Stimulated activated CD8-positive, alpha-beta memory T cell treated with anti-CD3 and anti-CD28 coated beads, Interleukin-12 subunit alpha, Interleukin-12 subunit beta, amount 100 ng/mL, for 24 hours (primary cell): ENCODE results near the gene ARF1.

Experiments
- DNase-seq: peaks from one replicate; pipeline ENCODE4 v3.0.0-alpha.2; 2020; ENCODE audit errors: extremely low read depth

Gene ARF1

DNA sequence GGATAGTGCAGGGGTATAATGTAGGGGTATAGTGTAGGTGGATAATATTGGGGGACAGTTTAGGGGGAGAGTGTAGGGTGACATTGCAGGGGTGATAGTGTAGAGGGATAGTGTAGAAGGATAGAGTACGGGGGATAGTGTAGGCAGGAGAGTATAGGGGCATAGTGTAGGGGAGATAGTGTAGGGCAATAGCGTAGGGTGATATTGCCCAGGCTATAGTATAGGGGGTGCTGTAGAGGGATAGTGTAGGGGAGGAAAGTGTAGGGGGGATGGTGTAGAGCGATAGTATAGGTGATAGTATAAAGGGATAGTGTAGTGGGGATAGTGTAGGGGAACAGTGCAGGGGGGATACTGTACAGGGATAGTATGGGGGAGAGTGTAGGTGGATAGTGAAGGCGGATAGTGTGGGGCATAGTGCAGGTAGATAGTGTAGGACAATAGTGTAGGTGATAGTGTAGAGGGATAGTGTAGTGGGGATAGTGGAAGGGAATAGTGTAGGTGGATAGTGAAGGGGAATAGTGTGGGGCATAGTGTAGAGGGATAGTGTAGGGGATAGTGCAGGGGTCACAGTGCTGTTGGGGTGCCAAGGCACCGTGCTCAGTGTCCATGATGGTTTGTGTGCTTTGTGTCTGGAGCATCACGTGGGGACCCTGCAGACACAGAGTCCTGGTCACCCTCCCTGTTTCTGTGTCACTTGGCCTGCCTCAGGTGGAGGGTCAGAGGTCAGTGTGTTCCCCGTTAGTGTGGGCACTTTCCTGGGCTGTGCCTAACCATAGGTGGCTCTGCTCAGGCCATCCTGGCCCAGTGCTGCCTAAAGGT, 10.5 kb upstream of the ARF1 start:
- DNase-seq: no peak

DNA sequence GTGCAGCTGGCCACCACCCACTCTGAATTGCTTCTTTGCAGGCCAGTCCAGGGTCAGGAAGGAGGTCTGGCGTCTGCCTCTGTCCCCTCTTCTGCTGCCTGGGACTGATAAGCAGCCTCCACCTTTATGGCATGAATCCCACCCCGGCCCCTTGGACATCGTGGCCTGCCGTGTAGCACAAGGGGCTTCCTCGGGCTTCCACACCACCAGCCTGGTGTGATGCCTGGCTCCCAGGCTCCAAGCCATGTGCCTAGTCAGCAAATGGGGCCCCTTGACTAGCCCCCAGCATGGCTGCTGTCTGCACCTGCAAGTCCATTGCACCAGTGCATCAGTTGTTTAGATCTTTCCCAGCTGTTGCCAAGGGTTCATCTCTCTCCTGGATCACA, 9.9 kb upstream of the ARF1 start:
- no peak for DNase-seq

DNA sequence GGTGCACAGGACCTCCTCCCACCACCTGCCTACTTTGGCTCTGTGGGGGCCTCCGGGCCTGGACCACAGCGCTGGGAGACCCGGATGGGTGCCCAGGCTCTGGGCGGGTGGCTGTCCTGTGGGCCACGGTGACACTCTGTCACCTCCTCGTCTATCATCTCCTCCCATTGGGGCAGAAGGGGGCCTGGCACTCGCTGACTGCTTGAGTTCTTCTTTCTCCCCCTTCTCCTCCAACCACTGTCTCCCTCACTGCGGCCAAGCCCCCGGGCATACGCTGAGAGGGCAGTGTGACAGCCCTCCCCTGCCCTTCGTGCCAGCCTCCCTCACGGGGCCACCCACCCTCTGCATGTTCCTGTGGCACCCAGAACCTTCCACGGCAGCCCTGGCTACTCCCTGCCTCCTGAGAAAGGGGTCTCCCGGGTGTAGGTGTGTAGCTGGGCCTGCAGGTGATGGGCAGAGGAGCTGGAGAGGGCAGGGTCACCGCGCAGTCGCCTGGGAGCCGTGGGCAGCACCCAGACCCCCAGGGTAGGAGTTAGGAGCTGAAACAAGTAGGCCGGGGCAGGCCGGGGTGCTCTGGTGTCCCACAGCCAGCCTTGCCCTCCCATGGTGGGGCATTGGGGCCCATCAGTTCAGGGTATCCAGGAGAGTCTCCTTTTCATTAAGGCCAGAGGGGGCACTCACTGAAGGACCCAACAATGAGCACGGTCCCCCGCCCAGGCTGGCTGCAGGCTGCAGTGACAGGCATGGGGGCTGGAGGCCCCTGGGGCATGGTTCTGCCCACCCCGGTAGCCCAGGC, 9.2 kb upstream of the ARF1 start:
- DNase-seq: no peak

DNA sequence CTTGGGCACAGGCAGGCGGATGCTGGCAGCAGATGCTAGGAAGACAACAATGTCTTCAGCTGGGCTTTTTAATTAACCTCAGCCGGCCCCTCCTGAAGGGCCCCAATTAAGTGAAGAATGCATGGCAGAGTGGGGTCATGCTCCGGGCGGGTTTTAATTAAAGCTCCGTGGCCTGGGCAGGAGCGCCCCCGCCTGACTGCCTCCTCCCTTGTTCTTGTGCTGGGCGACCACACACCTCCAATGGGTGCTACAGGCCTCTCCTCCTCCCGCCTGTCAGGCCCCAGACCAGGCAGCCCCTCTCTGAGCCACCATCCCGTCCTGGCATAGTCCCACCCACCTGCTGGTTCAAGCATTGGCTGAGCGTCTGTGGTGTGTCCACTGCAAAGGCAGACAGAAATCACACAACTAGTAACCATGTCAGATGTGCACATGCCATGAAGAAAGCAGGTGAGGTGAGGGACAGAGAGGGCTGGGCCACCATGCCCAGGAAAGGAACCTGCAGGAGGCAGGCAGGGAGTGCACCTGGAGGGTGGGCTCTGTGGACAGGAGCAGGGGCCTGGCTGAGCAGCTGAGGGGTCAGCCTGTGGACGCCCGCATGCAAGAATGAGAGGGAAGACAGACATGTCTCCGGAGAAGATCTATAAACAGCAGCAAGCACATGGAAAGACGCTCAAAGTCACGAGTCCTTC, 8.5 kb upstream of the ARF1 start:
- DNase-seq: no peak

DNA sequence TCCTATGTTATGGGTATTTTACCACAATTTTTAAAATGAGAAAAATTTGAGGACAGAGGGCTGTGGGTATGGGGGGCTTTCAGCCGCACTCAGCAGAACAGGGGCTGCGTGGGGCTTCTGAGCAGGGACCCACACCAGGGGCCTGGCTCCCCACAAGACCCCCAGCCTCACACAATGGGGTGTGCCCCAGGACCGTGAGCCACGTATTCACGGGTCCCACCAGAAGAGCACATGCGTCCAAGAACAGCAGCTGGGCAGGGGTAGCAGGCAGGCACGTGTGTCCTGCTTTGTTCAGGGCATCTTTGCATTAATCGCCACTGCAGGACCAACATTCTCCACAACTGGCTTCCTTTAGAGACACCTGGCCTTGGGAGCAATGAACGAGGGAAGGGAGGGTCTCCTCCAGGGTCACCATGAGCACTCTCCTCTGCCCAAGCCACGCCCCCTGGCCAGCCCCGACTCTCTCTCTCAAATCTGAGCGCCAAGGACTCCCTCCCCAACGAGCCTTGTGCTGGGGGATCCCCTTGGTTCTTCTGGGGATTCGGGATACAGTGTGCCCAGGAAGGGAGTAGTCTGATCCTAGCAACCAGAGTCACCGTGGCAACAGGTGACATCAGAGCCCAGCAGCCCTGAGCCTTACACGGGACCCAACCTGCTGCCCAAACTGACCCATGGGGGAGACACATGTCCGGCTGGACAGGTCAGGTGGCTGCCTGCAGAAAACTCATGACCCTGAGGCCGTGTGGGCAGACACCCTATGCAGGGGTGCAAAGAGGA, 7.4 kb upstream of the ARF1 start:
- DNase-seq: no peak

DNA sequence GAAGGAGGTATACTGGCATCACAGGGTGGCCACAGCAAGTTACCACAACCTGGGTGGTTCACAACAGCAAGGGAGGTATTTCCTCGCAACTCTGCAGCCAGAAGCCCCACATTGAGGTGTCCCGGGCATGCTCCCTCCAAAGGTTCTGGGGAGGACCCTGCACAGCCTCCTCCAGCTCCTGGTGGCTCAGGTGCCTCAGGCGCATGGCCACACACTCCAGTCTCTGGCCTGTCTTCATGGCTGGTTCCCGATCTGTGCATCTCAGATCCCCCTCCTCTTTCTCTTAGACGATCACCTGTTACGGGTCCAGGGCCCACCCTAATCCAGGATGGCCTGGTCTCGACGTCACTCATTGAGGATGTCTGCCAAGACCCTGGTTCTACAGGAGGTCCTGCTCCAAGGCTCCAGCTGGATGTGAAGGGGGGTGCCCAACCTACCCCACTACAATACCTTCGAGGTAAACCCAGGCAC, 6.7 kb upstream of the ARF1 start:
- DNase-seq: no peak

DNA sequence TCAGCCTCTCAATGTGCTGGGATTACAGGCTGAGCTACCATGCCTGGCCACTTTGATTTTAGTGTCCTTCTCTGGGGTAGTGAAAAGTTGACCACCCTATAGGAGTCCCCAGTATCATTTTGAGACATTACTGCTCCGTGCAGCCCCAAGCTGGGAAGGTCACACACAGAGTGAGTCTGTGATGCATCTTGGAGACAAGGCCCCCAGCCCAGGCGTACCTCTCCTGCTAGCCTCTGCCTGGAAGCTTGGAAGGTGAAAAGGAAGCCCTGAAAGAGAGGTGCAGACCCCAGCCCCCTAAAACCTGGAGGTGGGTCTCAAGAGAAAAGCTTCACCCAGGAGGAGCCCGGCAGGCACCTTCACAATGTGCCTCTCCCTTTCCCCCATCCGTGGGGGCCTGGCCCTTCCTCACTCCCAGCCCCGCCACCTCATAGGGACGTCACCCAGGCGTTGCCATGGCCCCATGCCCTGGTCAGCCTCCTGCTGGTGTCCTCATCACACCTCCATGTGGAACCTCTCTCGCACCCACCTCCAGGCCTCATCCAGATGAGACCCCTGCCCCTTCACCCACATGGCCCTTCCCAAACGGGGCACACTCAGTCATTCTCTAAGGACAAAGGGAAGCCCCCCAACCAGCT, 5.6 kb upstream of the ARF1 start:
- no peak for DNase-seq

DNA sequence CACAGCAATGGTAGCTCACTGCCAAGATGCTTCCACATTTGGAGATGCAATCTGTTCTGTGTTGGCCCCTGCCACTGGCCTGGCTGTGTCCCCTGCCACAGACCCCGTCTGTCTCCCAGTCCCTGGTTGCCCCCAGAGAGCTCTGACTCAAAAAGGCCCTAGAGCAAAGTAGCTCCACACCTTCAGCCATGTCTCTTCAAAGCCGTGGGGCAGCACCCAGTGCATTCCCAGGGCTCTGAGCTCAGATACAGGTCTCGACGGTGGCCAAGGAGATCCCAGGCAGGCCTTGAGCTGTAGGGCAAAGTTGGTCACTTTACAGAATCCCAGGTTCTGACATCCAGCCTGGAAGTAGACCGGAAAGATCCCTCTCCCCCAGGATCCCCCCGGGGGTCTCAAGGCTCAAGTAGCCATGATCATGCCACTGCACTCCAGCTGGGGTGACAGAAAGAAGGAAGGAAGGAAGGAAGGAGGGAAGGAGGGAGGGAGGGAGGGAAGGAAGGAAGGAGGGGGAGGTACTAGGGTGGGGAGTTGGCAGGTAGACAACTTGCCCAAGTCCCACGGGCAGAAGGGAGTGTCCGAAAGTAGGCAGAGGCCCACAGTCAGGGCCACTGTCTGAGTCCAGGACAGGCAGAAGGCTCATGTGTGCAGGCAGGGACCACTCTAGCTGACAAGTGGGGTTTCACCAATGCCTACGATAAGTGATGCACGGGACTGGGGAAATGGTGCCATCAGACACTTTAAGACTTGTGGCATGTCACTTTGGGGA, 4.8 kb upstream of the ARF1 start:
- no peak for DNase-seq

DNA sequence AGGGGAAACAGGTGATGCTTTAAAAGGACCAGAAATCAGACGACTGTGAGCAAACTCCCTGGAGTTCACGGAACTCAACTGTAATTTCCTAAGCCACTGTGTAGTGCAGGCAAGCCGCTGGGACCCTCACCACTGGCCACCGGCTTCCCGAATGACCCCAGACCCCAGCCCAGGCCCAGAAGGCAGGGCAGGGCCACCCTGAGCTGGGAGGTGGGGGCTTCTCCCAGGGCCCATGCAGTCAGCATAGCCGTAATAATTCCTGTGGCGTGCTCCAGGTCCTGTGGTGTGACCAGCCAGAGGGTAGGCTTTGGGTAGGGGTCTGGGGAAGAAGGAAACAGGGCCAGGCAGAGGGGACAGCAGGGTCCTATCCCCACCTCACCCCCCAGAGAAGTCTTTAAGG, 3.5 kb upstream of the ARF1 start:
- DNase-seq: no peak

DNA sequence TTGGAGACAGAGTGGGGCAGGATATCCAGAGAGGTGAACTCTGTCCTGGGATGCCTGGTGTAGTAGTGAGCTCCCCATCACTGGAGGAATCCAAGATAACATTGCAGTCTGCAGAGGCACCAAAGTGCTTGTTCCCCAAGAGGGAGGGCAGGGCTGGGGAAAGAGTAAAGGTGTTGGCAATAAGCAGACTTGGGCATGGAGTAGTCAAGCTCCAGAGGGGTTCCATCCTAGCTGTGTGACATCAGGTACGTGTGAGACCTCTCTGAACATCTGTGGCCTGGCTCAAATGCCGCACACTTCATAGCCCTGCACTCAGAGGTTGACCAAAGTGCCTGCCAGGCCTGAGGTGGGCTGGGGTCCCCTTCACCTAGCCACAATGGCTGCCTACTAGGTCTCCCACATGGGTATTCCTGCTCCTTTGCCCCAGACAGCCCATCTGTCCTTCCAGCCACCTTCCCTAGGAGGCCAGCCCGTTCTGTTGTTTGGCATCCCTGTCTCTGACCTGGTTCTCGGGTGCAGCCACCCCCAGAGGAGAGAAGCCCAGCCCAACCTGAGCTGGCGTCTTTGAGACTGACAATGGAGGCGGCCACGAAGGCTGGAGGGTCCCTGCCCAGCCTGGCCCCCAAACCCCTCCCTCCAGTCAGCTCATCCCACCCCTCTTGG, 2.8 kb upstream of the ARF1 start:
- DNase-seq: no peak

DNA sequence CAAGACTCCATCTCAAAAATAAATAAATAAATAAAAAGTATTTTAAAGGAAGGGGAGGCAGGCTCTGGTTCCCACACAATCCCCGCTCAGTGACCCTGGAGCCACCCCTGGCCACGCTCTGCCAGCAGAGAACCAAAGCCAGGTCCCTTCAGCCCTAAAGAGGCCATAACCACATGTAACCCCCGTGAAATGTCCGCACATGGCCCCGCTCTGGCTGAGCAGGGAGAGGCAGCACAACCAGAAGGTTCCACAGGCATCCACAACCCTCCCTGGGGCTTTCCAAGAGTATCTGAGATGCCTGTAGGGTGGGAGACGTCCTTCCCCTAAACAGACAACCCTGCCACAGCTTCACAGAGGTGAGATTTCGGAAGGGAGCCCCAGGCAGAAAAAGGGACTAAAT, 1.4 kb upstream of the ARF1 start:
- DNase-seq: no peak

DNA sequence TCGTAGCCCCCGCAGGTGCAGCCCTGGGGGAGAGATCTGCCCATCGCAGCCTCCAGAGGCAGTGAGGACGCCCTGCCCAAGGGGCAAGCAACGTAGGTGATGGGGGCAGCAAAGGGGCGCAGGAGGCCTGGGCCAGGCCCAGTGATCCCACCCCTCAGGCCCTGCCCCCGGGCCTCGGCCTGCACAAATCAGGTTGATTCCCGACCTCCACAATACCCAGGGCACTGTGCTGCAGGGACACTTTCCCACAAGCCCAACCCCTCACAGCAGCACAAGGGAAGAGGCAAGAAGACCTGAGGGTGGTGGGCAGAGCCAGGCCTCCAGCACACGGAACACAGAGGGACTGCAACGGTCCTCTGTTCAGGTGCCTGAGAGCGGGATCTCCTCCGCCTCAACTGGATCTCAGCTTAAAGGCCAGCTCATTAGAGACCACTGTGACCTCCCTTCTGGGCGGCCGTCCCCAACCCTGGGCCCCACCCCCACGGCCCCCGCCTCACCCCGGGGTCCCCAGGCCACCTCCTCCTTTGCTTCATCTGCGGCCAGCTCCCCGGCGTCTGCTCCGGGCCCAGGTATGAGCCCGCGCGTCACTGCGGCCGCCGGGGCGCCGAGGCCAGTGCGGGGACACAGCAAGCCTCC, 812 bp upstream of the ARF1 start:
- no peak for DNase-seq

DNA sequence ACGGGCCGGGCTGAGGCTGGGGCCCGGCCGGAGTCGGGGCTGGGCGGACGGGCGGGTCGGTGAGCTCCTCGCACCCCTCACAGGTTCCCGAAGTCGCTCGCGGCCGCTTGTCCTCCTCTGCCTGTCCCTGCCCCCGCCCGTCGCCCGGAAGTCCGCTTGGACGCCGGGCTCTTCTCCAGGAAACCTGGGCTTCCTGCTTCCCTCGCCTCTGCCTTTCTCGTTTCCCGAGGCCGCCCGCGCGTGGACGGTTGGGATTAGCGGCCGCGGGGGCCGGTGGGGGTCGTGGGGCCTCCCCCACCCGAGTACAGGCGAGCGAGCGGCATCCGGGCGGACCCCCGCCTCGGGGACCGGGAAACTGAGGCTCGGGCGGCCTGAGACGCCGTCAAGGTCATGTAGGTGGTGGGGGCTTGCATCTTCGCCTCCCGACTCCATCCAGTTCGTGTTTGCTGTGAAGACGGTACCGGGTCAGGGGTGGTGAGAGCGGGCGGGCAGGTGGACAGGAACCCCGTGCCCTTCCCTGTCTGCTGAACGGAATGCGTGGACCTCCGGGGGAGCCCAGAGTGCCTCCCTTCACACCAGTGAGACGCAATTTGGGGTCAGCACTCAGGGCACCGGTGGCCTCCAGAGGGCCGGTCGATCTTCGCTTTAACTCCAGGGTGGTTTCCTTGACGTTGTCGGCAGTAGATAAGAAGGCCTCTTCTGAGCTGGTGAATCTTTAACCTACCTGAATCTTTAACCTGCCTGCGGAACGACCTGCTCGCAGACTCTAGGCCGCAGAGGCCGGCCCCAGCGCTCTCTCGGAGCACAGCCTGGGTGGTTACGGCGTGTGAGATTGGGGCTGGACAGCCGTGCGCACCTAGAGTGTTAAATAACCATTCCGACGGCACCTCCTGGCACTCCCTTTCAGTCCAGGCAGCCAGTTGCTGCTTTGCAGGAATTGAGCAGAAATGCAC, 686 bp downstream of the ARF1 start:
- no peak for DNase-seq

DNA sequence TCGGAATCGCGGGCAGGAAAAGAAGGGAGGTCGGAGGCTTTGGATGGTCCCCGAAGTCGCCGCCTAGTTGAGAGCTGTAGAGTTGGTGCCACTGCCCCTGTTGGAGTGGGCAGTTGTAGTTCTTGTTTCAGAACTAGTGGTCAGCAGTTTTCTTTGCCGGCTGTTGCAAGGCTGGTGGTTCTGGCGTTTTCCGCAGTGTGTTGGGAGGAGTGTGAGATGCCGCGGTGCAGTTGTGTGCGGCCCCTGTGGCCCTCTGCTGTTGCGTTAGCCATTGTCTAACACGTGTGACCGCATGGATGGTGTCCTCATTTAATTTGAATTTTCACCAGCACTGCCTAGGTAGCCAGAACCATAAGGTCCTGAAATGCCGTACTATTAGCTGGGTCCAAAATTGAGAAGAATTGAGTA, 1.4 kb downstream of the ARF1 start:
- no peak for DNase-seq

DNA sequence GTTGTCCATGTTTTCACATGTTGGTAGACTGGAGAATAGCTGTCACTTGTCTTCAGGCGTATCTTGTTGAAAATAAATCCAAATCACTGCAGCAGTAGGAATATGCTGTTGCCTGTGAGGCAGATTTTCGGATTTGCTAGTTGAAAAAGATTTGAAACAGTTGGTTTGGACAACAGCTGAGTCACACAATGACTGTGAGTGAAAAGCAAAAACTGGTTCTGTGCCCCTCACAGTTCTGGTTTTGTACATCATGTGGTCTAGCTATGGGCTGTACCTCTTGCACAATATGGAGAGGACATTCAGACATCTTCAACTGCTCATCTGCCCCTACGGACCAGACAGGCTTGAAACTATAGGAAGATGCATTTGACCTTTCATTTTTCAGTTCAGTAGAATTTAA, 1.8 kb downstream of the ARF1 start:
- DNase-seq: no peak

DNA sequence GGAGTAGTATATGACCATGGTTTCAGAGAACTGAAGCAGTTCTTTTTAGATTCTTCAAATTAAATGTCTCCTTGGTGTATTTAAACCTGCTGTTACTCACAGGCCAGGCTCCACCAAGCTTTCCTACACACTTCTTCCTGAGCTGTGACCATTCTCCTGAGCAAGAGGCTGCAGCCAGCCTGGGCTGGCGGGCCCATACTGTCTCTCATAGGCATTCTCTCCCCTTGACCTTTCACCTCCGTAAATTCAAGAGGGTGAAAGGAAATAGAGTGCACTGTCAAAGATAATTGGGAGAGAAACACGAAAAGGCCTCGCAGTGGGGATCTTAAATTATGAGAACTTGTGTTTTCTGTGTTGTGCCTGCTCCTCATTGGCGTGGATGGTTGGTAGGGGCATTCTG, 2.3 kb downstream of the ARF1 start:
- no peak for DNase-seq

DNA sequence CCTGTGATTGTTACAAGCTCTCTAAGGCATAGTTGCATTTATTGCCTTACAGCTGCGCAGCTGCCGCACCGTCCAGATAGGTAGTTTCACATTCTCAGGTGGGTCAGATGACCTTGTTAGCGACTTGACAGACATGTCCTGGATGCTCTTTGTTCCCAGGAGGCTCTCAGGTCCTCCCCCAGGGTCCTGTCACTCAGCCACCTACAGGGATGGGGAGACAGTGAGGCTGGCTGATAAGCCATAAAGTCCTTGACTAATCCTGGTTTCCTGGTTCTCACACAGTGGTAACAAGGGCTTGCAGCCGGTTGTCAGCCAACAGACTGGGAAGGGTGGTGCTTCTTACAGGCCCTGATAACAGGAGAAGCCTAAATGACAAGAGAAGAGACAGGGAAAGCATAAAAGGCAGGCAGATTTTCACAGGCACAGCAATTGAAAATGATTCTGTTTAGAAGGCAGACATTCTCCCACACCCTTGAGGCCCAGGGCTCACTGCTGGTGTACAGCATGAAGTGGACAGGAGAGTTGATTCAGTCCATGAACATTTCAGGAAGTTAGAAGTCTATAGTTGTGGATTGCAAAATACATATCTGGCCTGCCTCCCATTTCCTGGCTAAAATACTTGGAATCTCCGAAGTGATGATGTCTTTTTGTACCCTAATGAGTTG, 2.9 kb downstream of the ARF1 start:
- no peak for DNase-seq

DNA sequence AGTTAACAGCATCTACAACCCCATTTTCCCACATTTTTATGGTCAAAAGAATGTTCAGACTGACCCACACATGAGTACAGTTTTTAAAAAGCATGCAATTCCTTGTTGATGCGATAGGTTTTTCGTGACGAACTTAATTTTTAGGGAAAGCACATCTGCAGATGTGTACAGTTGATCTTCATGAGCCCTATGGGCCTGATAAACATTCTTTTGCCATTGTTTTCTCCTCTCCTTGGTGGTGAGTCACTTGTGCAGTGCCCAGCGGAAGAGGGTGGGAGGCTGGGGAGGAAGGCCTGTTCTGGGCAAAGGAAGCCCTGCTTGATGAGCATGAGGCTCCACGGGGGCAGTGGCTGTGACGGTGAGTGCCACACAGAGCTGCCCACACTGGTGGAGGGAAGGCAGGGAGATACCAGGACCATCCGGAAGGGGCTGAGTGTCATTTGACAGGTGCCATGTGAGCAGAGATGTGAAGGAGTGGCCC, 5.3 kb downstream of the ARF1 start:
- no peak for DNase-seq
